ENCODE data around the gene WWC1. TPM values are rescaled to one million over a fixed set of nuclear protein-coding genes. Genes with fewer than 3 reads are reported as not detected.
"Not testable (repeated sequence)": the region's sequence is repeated elsewhere in the genome, so short reads cannot be mapped to it uniquely, and the experiment has no call there.

WWC1 gene
- total RNA-seq, 1 donor from 2014 or later, result 48.6 TPM

DNA sequence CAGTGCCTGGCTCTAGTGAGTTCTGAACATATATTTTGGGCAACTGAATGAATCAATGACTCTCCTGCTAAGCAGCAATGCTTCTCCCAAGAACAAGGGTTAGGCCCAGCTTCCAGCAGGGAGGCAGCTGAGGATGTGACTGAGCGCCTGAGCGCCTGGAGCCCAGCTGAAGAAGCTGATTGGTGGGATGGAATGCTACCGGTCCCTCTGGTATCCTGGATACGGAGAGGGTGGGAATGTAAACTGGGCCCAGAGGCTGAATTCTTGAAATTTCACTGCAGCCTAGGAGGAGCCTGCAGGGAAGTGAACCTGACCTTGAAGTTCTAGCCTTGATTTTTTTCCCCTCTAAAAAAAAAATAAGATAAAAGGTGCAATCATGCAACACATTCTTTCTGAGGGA, 43.2 kb downstream of the WWC1 start:
- FAIRE-seq, result no peak
- no peak overlapping the region for H3K4me3 ChIP-seq (ENCODE audit: insufficient read depth, low read depth, low read length)

GRCh38 chr5:168337361-168337760, 45.9 kb downstream of the WWC1 start:
- FAIRE-seq (no peak), DNase-seq (ENCODE audit: low read depth) (no peak)
- Histone ChIP-seq H3K9me3 (ENCODE audit: insufficient read depth, low read depth, low read length) (no peaks in the 10 kb centered on the region), H3K4me2 (ENCODE audit: low read length) (no peak overlapping the region), H3K9ac (ENCODE audit: low read length) (no peak overlapping the region), H2AFZ (ENCODE audit: low read depth, low read length) (no peak overlapping the region), H3K36me3 (ENCODE audit: insufficient read depth, low read length) (no peaks in the 10 kb centered on the region), H3K4me3 (ENCODE audit: insufficient read depth, low read depth, low read length) (no peak overlapping the region), H3K27me3 (ENCODE audit: insufficient read depth, low read length) (no peaks in the 10 kb centered on the region), H3K79me2 (ENCODE audit: insufficient read depth, low read length) (peaks cover 3% of the 10 kb centered on the region), H3K4me1 (ENCODE audit: insufficient read depth, low read length) (peaks cover 19% of the 10 kb centered on the region), H4K20me1 (ENCODE audit: insufficient read depth, low read length) (peaks cover 3% of the 10 kb centered on the region), H3K27ac (ENCODE audit: low read depth, low read length) (no peak overlapping the region)
- no peak for TF ChIP-seq CTCF (IDR thresholded peaks at IDR 0.05; ENCODE audit: insufficient read depth, low read depth, low read length)
- no peak for TF ChIP-seq EZH2 (IDR thresholded peaks at IDR 0.05; ENCODE audit: insufficient read depth, low read length)
- H3K4me1 Mint-ChIP-seq (ENCODE audit: low read depth, unreplicated experiment), result peaks cover 50% of the 10 kb centered on the region
- peaks cover 3% of the 10 kb centered on the region for H3K9me3 Mint-ChIP-seq (ENCODE audit: unreplicated experiment)
- no peak overlapping the region for H3K4me3 Mint-ChIP-seq (ENCODE audit: unreplicated experiment)
- H3K36me3 Mint-ChIP-seq (ENCODE audit: low read depth, unreplicated experiment), result peaks cover 3% of the 10 kb centered on the region
- no peak overlapping the region for H3K27ac Mint-ChIP-seq (ENCODE audit: unreplicated experiment)
- no peaks in the 10 kb centered on the region for H3K27me3 Mint-ChIP-seq (ENCODE audit: low read depth, unreplicated experiment)

More for the DNA sequence above, 43.2 kb downstream of the WWC1 start:
- peaks cover 7% of the 10 kb centered on the region for H3K4me1 ChIP-seq (ENCODE audit: insufficient read depth, low read length)
- H3K36me3 Mint-ChIP-seq (ENCODE audit: low read depth, unreplicated experiment), result no peaks in the 10 kb centered on the region
- H3K27ac Mint-ChIP-seq (ENCODE audit: unreplicated experiment), result peak overlapping the region; percentile 88
- no peaks in the 10 kb centered on the region for H3K27me3 Mint-ChIP-seq (ENCODE audit: low read depth, unreplicated experiment)
- no peak overlapping the region for H3K27ac ChIP-seq (ENCODE audit: low read depth, low read length)
- no peak for TF ChIP-seq CTCF (IDR thresholded peaks at IDR 0.05; ENCODE audit: insufficient read depth, low read depth, low read length)
- TF ChIP-seq EZH2 (IDR thresholded peaks at IDR 0.05; ENCODE audit: insufficient read depth, low read length), result no peak
- peaks cover 3% of the 10 kb centered on the region for H3K79me2 ChIP-seq (ENCODE audit: insufficient read depth, low read length)
- H3K27me3 ChIP-seq (ENCODE audit: insufficient read depth, low read length), result peaks cover 4% of the 10 kb centered on the region
- peaks cover 3% of the 10 kb centered on the region for H3K9me3 Mint-ChIP-seq (ENCODE audit: unreplicated experiment)
- no peak overlapping the region for H3K9ac ChIP-seq (ENCODE audit: low read length)
- H3K4me2 ChIP-seq (ENCODE audit: low read length), result peak overlapping the region; percentile 22
- H3K4me1 Mint-ChIP-seq (ENCODE audit: low read depth, unreplicated experiment), result peaks cover 51% of the 10 kb centered on the region
- peak overlapping the region; percentile 48 for H2AFZ ChIP-seq (ENCODE audit: low read depth, low read length)
- H3K4me3 Mint-ChIP-seq (ENCODE audit: unreplicated experiment), result peak overlapping the region; percentile 40
- H3K36me3 ChIP-seq (ENCODE audit: insufficient read depth, low read length), result no peaks in the 10 kb centered on the region
- DNase-seq (ENCODE audit: low read depth), result peak; percentile 80
- H3K9me3 ChIP-seq (ENCODE audit: insufficient read depth, low read depth, low read length), result no peaks in the 10 kb centered on the region
- peaks cover 3% of the 10 kb centered on the region for H4K20me1 ChIP-seq (ENCODE audit: insufficient read depth, low read length)

DNA sequence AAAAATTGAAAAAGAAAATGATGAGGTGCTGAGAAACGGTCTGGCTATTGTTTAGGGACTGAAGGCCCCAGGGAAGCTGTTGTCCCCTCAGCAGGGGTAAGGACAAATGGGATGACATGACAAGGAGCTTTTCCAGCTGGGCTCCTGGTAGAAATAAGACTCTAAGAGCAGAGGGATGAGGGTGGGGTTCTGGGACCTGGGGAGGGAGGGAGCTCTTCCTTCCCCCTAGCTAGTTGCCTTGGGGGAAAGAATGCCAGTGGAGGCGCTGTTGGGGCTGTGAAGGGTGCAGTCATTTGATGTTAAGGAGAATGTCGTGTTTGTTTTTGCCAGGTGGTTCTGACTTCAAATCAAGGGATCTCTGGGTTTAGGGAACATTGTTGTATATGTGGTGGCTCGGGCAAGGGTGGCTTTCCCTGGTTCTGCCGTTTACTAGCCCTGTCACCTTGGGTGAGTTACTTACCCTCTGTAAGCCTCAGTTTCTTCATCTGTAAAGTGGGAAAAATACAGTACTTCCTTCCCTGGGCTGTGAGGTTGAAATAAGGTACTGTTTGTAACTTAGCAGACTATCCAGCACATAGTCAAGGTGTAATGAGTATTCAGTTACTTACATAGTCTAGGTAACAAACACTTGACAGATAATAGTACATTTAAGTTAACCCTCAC, 47.8 kb downstream of the WWC1 start:
- Histone ChIP-seq H2AFZ (ENCODE audit: low read depth, low read length) (no peak overlapping the region), H3K36me3 (ENCODE audit: insufficient read depth, low read length) (no peaks in the 10 kb centered on the region), H3K27ac (ENCODE audit: low read depth, low read length) (no peak overlapping the region), H3K9ac (ENCODE audit: low read length) (no peak overlapping the region), H3K4me1 (ENCODE audit: insufficient read depth, low read length) (peaks cover 21% of the 10 kb centered on the region), H3K4me2 (ENCODE audit: low read length) (no peak overlapping the region), H3K27me3 (ENCODE audit: insufficient read depth, low read length) (no peaks in the 10 kb centered on the region), H3K79me2 (ENCODE audit: insufficient read depth, low read length) (no peaks in the 10 kb centered on the region), H4K20me1 (ENCODE audit: insufficient read depth, low read length) (no peaks in the 10 kb centered on the region), H3K9me3 (ENCODE audit: insufficient read depth, low read depth, low read length) (no peaks in the 10 kb centered on the region), H3K4me3 (ENCODE audit: insufficient read depth, low read depth, low read length) (no peak overlapping the region)
- H3K27me3 Mint-ChIP-seq (ENCODE audit: low read depth, unreplicated experiment), result no peaks in the 10 kb centered on the region
- H3K36me3 Mint-ChIP-seq (ENCODE audit: low read depth, unreplicated experiment), result peaks cover 9% of the 10 kb centered on the region
- H3K4me3 Mint-ChIP-seq (ENCODE audit: unreplicated experiment), result no peak overlapping the region
- H3K27ac Mint-ChIP-seq (ENCODE audit: unreplicated experiment), result peak overlapping the region; percentile 19
- H3K9me3 Mint-ChIP-seq (ENCODE audit: unreplicated experiment), result peaks cover 3% of the 10 kb centered on the region
- H3K4me1 Mint-ChIP-seq (ENCODE audit: low read depth, unreplicated experiment), result peaks cover 42% of the 10 kb centered on the region
- TF ChIP-seq CTCF (IDR thresholded peaks at IDR 0.05; ENCODE audit: insufficient read depth, low read depth, low read length) (no peak), EZH2 (IDR thresholded peaks at IDR 0.05; ENCODE audit: insufficient read depth, low read length) (no peak)
- no peak for DNase-seq (ENCODE audit: low read depth)
- FAIRE-seq, result no peak

- H3K36me3 ChIP-seq (ENCODE audit: insufficient read depth, low read length); H3K27me3 Mint-ChIP-seq (ENCODE audit: low read depth, unreplicated experiment); H2AFZ ChIP-seq (ENCODE audit: low read depth, low read length); H3K4me3 ChIP-seq (ENCODE audit: insufficient read depth, low read depth, low read length); H3K9me3 ChIP-seq (ENCODE audit: insufficient read depth, low read depth, low read length); H3K79me2 ChIP-seq (ENCODE audit: insufficient read depth, low read length); H3K27ac Mint-ChIP-seq (ENCODE audit: unreplicated experiment); DNase-seq (ENCODE audit: low read depth); H3K27me3 ChIP-seq (ENCODE audit: insufficient read depth, low read length); H3K4me2 ChIP-seq (ENCODE audit: low read length); H3K9me3 Mint-ChIP-seq (ENCODE audit: unreplicated experiment); H3K4me3 Mint-ChIP-seq (ENCODE audit: unreplicated experiment); H3K27ac ChIP-seq (ENCODE audit: low read depth, low read length); H3K36me3 Mint-ChIP-seq (ENCODE audit: low read depth, unreplicated experiment); H3K9ac ChIP-seq (ENCODE audit: low read length); H4K20me1 ChIP-seq (ENCODE audit: insufficient read depth, low read length); FAIRE-seq: not testable (repeated sequence)
- peaks cover 16% of the 10 kb centered on the region for H3K4me1 ChIP-seq (ENCODE audit: insufficient read depth, low read length)
- H3K4me1 Mint-ChIP-seq (ENCODE audit: low read depth, unreplicated experiment), result peaks cover 39% of the 10 kb centered on the region
Measured at GRCh38 chr5:168339772-168340140, 48.3 kb downstream of the WWC1 start.
